Uterus (tissue), 2 donors: ENCODE measurements around the gene RBMS3.

Experiments
- CTCF ChIP-seq, 4 experiments: fragments of 200-600 bp in 2 of 4; fragments of 450-650 bp in 2 of 4; sonication (generic) in 2 of 4; IDR thresholded peaks; one replicate each; pipeline ENCODE4 v1.5.1; 2016 to 2019; ENCODE audit warnings: antibody characterized with exemption in 4 of 4, mild to moderate bottlenecking in 2 of 4, moderate library complexity in 1 of 4
- POLR2A ChIP-seq, 2 donors: fragments of 450-650 bp; IDR thresholded peaks; one replicate each; pipeline ENCODE4 v1.6.1; 2016; ENCODE audit warnings: antibody characterized with exemption in 2 of 2, mild to moderate bottlenecking in 1 of 2, moderate library complexity in 1 of 2

GRCh38 chr3:29745232-29745870 lies 464.5 kb downstream of the RBMS3 start:
- TF ChIP-seq POLR2A (IDR thresholded peaks at IDR 0.05) (no peak), CTCF (IDR thresholded peaks at IDR 0.05) (no peak)
